ENCODE measurements around the gene PPARD.

PPARD gene

GRCh38 chr6:35474131-35474941 lies 132.0 kb downstream of the PPARD start:
- no peak for DNase-seq

- no peak for DNase-seq
Measured at GRCh38 chr6:35474942-35475570, 132.7 kb downstream of the PPARD start.

- DNase-seq: no peak
Measured at GRCh38 chr6:35475573-35475972, 133.2 kb downstream of the PPARD start.

GRCh38 chr6:35476004-35476403 lies 133.6 kb downstream of the PPARD start:
- no peak for DNase-seq

GRCh38 chr6:35477028-35477427 lies 134.7 kb downstream of the PPARD start:
- DNase-seq: no peak
